BJ (cell line): ENCODE measurements around the gene LYPD6B. TPM values are rescaled to one million over a fixed set of nuclear protein-coding genes. Genes with fewer than 3 reads are reported as not detected.

ENCODE experiments used
- CTCF ChIA-PET: fragments of 350-600 bp; formaldehyde crosslinking; extraction: SDS; loops from one replicate; lab custom pipeline; 2021; ENCODE audit warnings: antibody characterized with exemption, inconsistent platforms; lab: Yijun Ruan, JAX
- POLR2A ChIA-PET: fragments of 300-600 bp; sonication (Branson Sonifier 250); formaldehyde crosslinking; extraction: SDS; loops from one replicate; lab custom pipeline; 2021; ENCODE audit warnings: antibody characterized with exemption; lab: Charles Lee
- DNase-seq: peaks from one replicate; pipeline ENCODE4 v3.0.0-alpha.2; 2011; ENCODE audit warnings: low read depth
- H3K27me3 ChIP-seq: 2 replicates; pipeline ENCODE4 v1.6.0; 2011; ENCODE audit warnings: low read length; ENCODE audit not compliant: control insufficient read depth, insufficient read depth
- H3K36me3 ChIP-seq: 2 replicates; pipeline ENCODE4 v1.5.1; 2011; ENCODE audit warnings: low read length; ENCODE audit not compliant: control insufficient read depth, insufficient read depth
- H3K4me3 ChIP-seq: 2 replicates; pipeline ENCODE4 v1.5.1; 2011; ENCODE audit warnings: low read depth, mild to moderate bottlenecking, control low read depth, low read length
- CTCF ChIP-seq: IDR thresholded peaks from 2 replicates; pipeline ENCODE4 v1.5.1; 2011; ENCODE audit warnings: low read depth, mild to moderate bottlenecking, control low read depth, inconsistent platforms, low read length, moderate library complexity; ENCODE audit not compliant: insufficient read depth
- polyA plus RNA-seq: library from polyadenylated mRNA; depleted of rRNA; stranded (reverse); fragments of >200 nt; gene quantifications from 2 replicates; pipeline ENCODE4 v1.2.3, GENCODE V29; 2011

Gene LYPD6B
- polyA plus RNA-seq, 1 experiment, result 19.1 TPM

- ChIA-PET CTCF (interaction anchor here (1.1 kb wide), 1 partner anchor 9 kb away, joined by 3 read pairs; no protein-coding TSS in a partner anchor), POLR2A (no interaction called here)
- H3K36me3 ChIP-seq, result no peaks in the 10 kb centered on the region
- H3K27me3 ChIP-seq, result no peaks in the 10 kb centered on the region
- H3K4me3 ChIP-seq, result no peak overlapping the region
- no peak for DNase-seq
- no peak for TF ChIP-seq CTCF
Observed at GRCh38 chr2:149164827-149165226, 126.3 kb downstream of the LYPD6B start.

GRCh38 chr2:149167001-149167780 lies 128.7 kb downstream of the LYPD6B start:
- Histone ChIP-seq H3K4me3 (no peak overlapping the region), H3K27me3 (no peaks in the 10 kb centered on the region), H3K36me3 (no peaks in the 10 kb centered on the region)
- ChIA-PET CTCF (no interaction called here), POLR2A (no interaction called here)
- DNase-seq, result no peak
- no peak for TF ChIP-seq CTCF

GRCh38 chr2:149167941-149168340 lies 129.4 kb downstream of the LYPD6B start:
- TF ChIP-seq CTCF, result no peak
- Histone ChIP-seq H3K4me3 (no peak overlapping the region), H3K36me3 (no peaks in the 10 kb centered on the region), H3K27me3 (no peaks in the 10 kb centered on the region)
- POLR2A ChIA-PET, result interaction anchor here (0.6 kb wide), 1 partner anchor 13 kb away, joined by 4 read pairs; no protein-coding TSS in a partner anchor
- DNase-seq, result no peak
- CTCF ChIA-PET, result no interaction called here

GRCh38 chr2:149169656-149170055 lies 131.2 kb downstream of the LYPD6B start:
- H3K27me3 ChIP-seq, result no peaks in the 10 kb centered on the region
- DNase-seq, result no peak
- ChIA-PET POLR2A (no interaction called here), CTCF (no interaction called here)
- H3K36me3 ChIP-seq, result no peaks in the 10 kb centered on the region
- TF ChIP-seq CTCF, result no peak
- no peak overlapping the region for H3K4me3 ChIP-seq

GRCh38 chr2:149170156-149170555 lies 131.7 kb downstream of the LYPD6B start:
- no peak for DNase-seq
- no peak for TF ChIP-seq CTCF
- Histone ChIP-seq H3K36me3 (no peaks in the 10 kb centered on the region), H3K27me3 (no peaks in the 10 kb centered on the region), H3K4me3 (no peak overlapping the region)
- ChIA-PET POLR2A (no interaction called here), CTCF (no interaction called here)
